Left ventricle myocardium inferior (tissue), 1 donor: Measurements from ENCODE around the gene PDZK1IP1. TPM values are rescaled to one million over a fixed set of nuclear protein-coding genes. Genes with fewer than 3 reads are reported as not detected.

Experiments used
- DNase-seq: peaks from one replicate; pipeline ENCODE4 v3.0.0-alpha.2; 2020
- H3K27ac ChIP-seq: fragments of 200-600 bp; replicated peaks from 2 replicates; pipeline ENCODE4 v1.8.0; 2021
- H3K27me3 ChIP-seq: fragments of 200-600 bp; 2 replicates; pipeline ENCODE4 v1.8.0; 2021; ENCODE audit warnings: low read depth
- H3K36me3 ChIP-seq: fragments of 200-600 bp; 2 replicates; pipeline ENCODE4 v1.8.0; 2021
- H3K4me1 ChIP-seq: fragments of 200-600 bp; 2 replicates; pipeline ENCODE4 v1.8.0; 2021
- H3K4me3 ChIP-seq: fragments of 200-600 bp; 2 replicates; pipeline ENCODE4 v1.8.0; 2021; ENCODE audit warnings: mild to moderate bottlenecking, moderate library complexity
- H3K9me3 ChIP-seq: fragments of 200-600 bp; replicated peaks from 2 replicates; pipeline ENCODE4 v1.8.0; 2021
- intact Hi-C: fragments of 100-400 bp; cut with micrococcal nuclease; formaldehyde crosslinking; loops from one replicate; pipeline ENCODE4 v1.11.0; 2022
- total RNA-seq: library from RNA; stranded (reverse); fragmentation: NEBNext Ultra II Directional; extraction: Animal tissue kit (Norgen Biotek cat#: 25700); gene quantifications from one replicate; pipeline ENCODE4 v1.2.1, GENCODE V29; 2021
- TF ChIP-seq, protein P1 (sequence below): fragments of 200-600 bp; IDR thresholded peaks from 2 replicates; pipeline ENCODE4 v1.8.0; 2021; ENCODE audit warnings: antibody characterized with exemption, mild to moderate bottlenecking, borderline replicate concordance
- donor health status: DM: no; HTN: yes; CAD: no; lungs with severe emphysema.

The PDZK1IP1 gene
- total RNA-seq, 1 donor from 2014 or later = not detected

DNA sequence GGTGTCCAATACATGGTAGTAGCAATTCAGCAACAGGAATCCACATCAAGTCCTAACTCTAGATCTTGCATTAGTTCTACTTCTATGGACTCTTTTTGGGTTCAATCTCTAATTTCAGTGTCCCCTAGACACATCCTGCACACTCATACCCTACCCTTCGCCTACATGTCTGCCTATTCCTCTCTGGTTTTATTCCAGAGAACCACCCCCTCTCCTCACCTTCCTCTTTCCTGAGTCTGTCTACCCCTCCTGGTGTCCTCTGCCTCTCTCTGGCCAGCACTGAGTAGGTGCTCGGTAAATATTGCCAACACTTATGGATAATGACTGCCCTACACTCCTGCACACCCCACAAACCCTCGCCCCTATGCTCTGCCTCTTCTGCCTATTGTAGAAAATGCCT lies 32.6 kb upstream of the PDZK1IP1 start:
- TF ChIP-seq, protein P1, sequence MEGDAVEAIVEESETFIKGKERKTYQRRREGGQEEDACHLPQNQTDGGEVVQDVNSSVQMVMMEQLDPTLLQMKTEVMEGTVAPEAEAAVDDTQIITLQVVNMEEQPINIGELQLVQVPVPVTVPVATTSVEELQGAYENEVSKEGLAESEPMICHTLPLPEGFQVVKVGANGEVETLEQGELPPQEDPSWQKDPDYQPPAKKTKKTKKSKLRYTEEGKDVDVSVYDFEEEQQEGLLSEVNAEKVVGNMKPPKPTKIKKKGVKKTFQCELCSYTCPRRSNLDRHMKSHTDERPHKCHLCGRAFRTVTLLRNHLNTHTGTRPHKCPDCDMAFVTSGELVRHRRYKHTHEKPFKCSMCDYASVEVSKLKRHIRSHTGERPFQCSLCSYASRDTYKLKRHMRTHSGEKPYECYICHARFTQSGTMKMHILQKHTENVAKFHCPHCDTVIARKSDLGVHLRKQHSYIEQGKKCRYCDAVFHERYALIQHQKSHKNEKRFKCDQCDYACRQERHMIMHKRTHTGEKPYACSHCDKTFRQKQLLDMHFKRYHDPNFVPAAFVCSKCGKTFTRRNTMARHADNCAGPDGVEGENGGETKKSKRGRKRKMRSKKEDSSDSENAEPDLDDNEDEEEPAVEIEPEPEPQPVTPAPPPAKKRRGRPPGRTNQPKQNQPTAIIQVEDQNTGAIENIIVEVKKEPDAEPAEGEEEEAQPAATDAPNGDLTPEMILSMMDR = no peak
- Histone ChIP-seq H3K36me3 (no peaks in the 10 kb centered on the region), H3K27ac (no peak overlapping the region), H3K4me1 (peaks cover 31% of the 10 kb centered on the region), H3K4me3 (no peak overlapping the region), H3K9me3 (no peaks in the 10 kb centered on the region), H3K27me3 (peaks cover 73% of the 10 kb centered on the region)
- DNase-seq = no peak
- intact Hi-C loops = no loop called here

DNA sequence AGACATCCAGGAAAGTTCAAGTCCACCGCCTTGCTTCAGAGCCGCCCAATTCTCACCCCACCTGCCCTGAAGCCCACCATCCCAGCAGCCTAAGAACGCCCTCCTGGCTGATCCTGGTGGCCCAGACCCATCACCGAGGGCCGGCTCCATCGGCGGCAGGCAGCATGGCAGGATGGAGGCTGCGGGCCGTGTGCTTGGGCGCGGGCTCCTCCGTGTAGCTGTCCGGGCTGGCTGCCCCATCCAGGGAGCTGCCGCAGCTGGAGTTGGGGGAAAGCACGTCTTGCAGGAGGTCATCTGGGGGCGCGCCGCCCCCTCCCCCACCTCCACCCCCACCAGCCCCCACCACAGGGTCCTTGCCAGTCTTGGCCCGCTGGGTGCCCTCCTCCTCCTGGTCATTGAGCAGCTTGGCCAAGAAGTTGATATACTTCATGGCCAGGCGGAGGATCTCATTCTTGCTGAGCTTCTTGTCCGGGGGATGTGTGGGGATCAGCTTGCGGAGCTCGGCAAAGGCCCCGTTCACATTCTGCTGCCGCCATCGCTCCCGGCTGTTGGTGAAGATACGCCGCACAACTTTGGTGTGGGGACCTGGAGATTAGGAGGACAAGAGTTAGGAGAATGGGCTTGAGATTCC lies 29.9 kb upstream of the PDZK1IP1 start:
- Histone ChIP-seq H3K27ac (no peak overlapping the region), H3K36me3 (no peaks in the 10 kb centered on the region), H3K9me3 (no peaks in the 10 kb centered on the region), H3K4me3 (no peak overlapping the region), H3K4me1 (peaks cover 3% of the 10 kb centered on the region), H3K27me3 (peaks cover 49% of the 10 kb centered on the region)
- TF ChIP-seq, protein P1 = no peak
- intact Hi-C loops = no loop called here
- no peak for DNase-seq

DNA sequence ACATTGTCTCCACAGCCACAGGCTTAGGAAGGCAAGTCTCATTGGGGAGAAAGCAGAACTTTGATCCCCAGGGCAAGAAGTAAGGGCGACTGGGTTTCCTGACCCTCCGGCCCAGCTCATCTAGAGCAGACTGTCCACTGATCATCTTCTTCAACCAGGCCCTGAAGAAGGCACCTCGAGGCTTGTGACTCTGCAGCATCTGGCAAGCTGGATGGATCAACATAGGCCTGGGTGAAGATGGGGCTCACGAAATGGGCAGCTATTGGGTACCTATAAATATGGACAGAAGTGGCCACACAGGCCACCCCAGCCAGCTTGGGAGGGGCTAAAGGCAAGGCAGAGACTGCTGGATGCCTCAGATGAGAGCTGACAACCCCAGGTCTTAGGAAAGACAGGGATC lies 29.2 kb upstream of the PDZK1IP1 start:
- H3K4me3 ChIP-seq = no peak overlapping the region
- TF ChIP-seq, protein P1 = no peak
- H3K36me3 ChIP-seq = no peaks in the 10 kb centered on the region
- no peak overlapping the region for H3K27ac ChIP-seq
- intact Hi-C loops = no loop called here
- DNase-seq = no peak
- no peaks in the 10 kb centered on the region for H3K9me3 ChIP-seq
- H3K4me1 ChIP-seq = no peaks in the 10 kb centered on the region
- H3K27me3 ChIP-seq = peaks cover 44% of the 10 kb centered on the region

DNA sequence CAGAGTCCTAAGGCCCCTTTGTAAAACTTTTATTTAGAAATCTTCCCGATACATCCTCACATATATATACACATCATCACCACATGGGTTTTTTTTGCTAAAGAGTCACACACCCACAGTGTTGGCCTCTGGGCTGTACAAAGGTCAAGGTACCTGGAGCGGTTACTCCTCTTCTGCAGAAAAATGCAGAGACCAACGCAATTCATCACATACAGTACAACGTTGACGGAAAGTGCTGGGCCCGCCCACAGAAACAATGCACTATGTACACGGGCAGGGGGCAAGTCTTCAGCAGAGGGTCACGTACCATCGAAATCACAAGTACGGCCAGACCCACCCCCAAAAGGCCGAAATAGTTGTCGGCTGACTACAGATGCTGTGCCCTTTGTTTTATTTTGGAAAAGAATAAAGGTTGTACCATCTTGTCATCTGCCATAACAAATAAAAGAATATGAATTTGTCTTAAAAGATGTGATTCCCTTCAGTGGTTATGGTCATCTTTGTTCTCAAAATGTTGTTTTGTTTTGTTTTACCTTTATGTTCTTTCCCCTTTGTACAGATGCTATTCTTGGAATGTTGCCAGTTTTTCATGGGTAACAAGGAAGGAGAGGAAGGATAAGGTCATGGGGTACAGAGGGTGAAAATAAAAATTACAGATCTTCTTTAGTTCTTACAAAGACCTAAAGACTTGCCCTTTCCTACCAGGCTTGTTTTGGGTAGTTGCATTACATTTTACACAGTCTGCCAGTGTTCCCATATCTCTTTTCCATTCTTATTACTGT lies 26.6 kb upstream of the PDZK1IP1 start:
- H3K4me3 ChIP-seq = no peak overlapping the region
- H3K4me1 ChIP-seq = peaks cover 17% of the 10 kb centered on the region
- intact Hi-C loops = no loop called here
- H3K27me3 ChIP-seq = peaks cover 28% of the 10 kb centered on the region
- no peak for DNase-seq
- TF ChIP-seq, protein P1 = no peak
- no peak overlapping the region for H3K27ac ChIP-seq
- H3K36me3 ChIP-seq = no peaks in the 10 kb centered on the region
- no peaks in the 10 kb centered on the region for H3K9me3 ChIP-seq

DNA sequence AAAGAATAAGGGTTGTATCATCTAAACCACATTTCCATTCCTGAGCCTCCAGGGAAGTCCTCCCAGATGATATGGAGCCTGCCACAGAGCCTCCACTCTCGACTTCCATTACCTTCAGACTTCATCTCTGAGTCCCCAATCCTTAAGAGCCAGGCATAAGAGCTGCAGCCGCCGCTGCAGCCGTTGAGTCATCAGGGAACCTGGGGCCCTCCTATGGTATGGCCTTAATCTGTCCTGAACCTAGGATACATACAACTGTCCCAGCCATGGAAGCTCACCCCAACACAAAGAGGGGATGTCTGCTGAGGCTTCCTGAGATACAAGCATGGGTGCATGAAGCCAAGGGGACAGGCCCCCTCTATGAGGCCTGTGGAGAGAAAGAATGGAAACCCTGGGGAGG lies 25.9 kb upstream of the PDZK1IP1 start:
- TF ChIP-seq, protein P1 = no peak
- no peak for DNase-seq
- Histone ChIP-seq H3K4me3 (no peak overlapping the region), H3K9me3 (no peaks in the 10 kb centered on the region), H3K27me3 (peaks cover 25% of the 10 kb centered on the region), H3K36me3 (no peaks in the 10 kb centered on the region), H3K4me1 (peaks cover 22% of the 10 kb centered on the region), H3K27ac (no peak overlapping the region)
- intact Hi-C loops = no loop called here
